ENCODE results near the gene TMEM69. TPM values are rescaled to one million over a fixed set of nuclear protein-coding genes. Genes with fewer than 3 reads are reported as not detected.
"Not testable (repeated sequence)": the region's sequence is repeated elsewhere in the genome, so short reads cannot be mapped to it uniquely, and the experiment has no call there.

TMEM69 gene
- total and polyA plus RNA-seq, 11 donors: 18.7 to 38.5 (median 25.2) TPM

DNA sequence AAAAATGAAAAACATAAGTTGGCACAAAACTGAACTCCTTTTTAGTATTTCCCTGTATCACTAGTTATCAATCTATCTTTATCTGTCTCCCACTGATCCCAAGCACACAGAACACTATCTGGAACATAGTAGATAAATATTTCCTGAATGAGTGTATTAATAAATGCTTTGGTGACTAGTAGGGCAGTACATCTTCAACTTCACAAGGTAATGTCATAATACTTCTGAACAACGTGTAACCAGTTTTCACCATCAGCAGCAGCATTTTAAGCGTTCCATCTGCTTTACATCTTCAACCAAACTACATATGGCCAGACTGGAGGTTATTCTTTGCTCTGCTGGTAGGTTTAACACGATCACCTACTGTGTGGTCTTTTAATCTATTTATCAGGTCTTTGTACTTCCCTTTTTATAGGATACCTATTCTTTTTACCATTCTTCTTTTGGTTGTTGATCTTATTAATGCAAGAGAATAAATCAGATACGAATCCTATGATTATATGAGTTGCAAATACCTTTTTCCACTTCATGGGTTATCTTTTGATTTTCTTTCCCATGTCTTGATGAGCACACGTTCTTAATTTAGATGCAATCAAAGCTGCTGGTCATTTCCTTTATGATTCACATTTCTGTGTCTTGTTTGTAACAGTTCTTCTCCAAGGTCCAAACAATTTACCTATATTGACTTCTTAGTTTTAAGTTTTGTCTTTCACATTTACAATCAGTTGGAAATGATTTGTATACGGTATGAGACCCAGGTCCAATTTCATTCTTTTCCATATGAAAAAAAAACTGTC lies 17.9 kb upstream of the TMEM69 start:
- peaks cover 0 to 83% (median 66%) of the 10 kb centered on the region in 12 donors for H3K4me1 ChIP-seq
- intact Hi-C loops (cut with DNase I): no loop called here
- H3K27ac ChIP-seq: peak overlapping the region in 1 of 12 donors; percentile 1
- DNase-seq: no peak
- 62 to 73% (median 68%) methylated on average over 6 of the region's 6 CpGs for WGBS, 4 donors
- TF ChIP-seq POLR2A (IDR thresholded peaks at IDR 0.05): no peak
- TF ChIP-seq, protein P1, sequence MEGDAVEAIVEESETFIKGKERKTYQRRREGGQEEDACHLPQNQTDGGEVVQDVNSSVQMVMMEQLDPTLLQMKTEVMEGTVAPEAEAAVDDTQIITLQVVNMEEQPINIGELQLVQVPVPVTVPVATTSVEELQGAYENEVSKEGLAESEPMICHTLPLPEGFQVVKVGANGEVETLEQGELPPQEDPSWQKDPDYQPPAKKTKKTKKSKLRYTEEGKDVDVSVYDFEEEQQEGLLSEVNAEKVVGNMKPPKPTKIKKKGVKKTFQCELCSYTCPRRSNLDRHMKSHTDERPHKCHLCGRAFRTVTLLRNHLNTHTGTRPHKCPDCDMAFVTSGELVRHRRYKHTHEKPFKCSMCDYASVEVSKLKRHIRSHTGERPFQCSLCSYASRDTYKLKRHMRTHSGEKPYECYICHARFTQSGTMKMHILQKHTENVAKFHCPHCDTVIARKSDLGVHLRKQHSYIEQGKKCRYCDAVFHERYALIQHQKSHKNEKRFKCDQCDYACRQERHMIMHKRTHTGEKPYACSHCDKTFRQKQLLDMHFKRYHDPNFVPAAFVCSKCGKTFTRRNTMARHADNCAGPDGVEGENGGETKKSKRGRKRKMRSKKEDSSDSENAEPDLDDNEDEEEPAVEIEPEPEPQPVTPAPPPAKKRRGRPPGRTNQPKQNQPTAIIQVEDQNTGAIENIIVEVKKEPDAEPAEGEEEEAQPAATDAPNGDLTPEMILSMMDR (IDR thresholded peaks at IDR 0.05): no peak
- no peak for ATAC-seq
- H3K27me3 ChIP-seq: no peaks in the 10 kb centered on the region
- no peaks in the 10 kb centered on the region for H3K9me3 ChIP-seq
- H3K4me3 ChIP-seq: no peak overlapping the region
- H3K36me3 ChIP-seq: peaks cover 0 to 18% (median 0%) of the 10 kb centered on the region in 9 donors

DNA sequence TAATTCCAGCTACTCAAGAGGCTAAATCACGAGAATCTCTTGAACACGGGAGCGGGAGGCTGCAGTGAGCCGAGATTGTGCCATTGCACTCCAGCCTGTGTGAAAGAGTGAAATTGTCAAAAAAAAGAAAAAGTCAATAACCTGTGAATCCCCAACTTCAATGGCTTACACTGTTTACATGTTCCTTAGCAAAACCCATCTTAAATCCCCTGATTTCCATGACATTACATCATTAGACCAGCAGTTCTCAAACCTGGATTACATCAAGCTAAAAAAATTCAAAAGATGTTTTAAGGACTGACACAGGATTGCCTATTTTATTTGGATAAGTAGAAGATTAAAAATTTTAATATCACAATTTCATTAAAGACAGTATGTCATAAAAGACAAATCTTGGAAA lies 14.0 kb upstream of the TMEM69 start:
- H3K27me3 ChIP-seq: no peaks in the 10 kb centered on the region
- no peak for DNase-seq
- ATAC-seq: no peak
- no peaks in the 10 kb centered on the region for H3K9me3 ChIP-seq
- no peak for TF ChIP-seq POLR2A (IDR thresholded peaks at IDR 0.05)
- TF ChIP-seq, protein P1 (IDR thresholded peaks at IDR 0.05): no peak
- WGBS, 4 donors: 47 to 67% (median 61%) methylated on average over 4 of the region's 4 CpGs
- H3K27ac ChIP-seq: peak overlapping the region in 5 of 12 donors; percentile 26 to 56 (median 33)
- intact Hi-C loops (cut with DNase I): no loop called here
- H3K4me3 ChIP-seq: no peak overlapping the region
- H3K36me3 ChIP-seq: peaks cover 0 to 13% (median 0%) of the 10 kb centered on the region in 9 donors
- H3K4me1 ChIP-seq: peaks cover 6 to 96% (median 83%) of the 10 kb centered on the region in 12 donors

DNA sequence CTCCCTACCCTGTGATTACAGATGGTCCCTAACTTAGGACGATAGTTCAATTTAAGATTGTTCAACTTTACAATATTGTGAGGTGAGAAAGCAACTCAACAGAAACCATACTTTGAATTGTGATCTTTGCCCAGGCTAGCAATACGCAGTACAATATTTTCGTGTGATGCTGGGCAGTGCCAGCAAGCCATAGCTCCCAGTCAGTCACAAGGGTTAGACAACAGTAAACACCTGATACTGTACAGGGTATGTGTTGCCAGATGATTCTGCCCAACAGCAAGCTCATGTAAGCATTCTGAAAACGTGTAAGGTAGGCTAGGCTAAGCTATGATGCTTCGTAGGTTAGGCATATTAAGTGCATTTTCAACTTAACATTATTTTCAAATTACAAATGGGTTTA lies 13.5 kb upstream of the TMEM69 start:
- no peaks in the 10 kb centered on the region for H3K27me3 ChIP-seq
- peaks cover 0 to 13% (median 0%) of the 10 kb centered on the region in 9 donors for H3K36me3 ChIP-seq
- no peaks in the 10 kb centered on the region for H3K9me3 ChIP-seq
- no peak overlapping the region for H3K4me3 ChIP-seq
- TF ChIP-seq POLR2A (IDR thresholded peaks at IDR 0.05): no peak
- TF ChIP-seq, protein P1 (IDR thresholded peaks at IDR 0.05): no peak
- ATAC-seq (peak; percentile 67 to 91 (median 71)), DNase-seq (no peak)
- H3K4me1 ChIP-seq: peaks cover 6 to 97% (median 83%) of the 10 kb centered on the region in 12 donors
- intact Hi-C loops (cut with DNase I): no loop called here
- WGBS, 4 donors: 47 to 54% (median 53%) methylated on average over 5 of the region's 5 CpGs
- peak overlapping the region in 7 of 12 donors; percentile 21 to 56 (median 33) for H3K27ac ChIP-seq

DNA sequence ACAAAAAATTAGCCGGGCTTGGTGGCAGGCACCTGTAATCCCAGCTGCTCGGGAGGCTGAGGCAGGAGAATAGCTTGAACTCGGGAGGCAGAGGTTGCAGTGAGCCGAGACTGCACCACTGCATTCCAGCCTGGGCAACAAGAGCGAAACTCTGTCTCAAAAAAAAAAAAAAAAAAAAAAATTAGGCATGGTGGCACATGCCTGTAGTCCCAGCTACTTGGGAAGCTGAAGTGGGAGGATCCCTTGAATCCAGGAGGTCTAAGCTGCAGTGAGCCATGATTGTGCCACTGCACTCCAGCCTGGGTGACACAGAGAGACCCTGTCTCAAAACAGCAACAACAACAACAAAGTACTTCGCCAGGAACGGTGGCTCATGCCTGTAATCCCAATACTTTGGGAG lies 11.4 kb upstream of the TMEM69 start:
- H3K27me3 ChIP-seq; ATAC-seq; H3K9me3 ChIP-seq; intact Hi-C loops (cut with DNase I); H3K4me3 ChIP-seq; DNase-seq: not testable (repeated sequence)
- 86 to 94% (median 89%) methylated on average over 7 of the region's 7 CpGs for WGBS, 4 donors
- Histone ChIP-seq H3K27ac (peak overlapping the region in 1 of 12 donors; percentile 7), H3K4me1 (peaks cover 6 to 98% (median 91%) of the 10 kb centered on the region in 12 donors), H3K36me3 (peaks cover 0 to 10% (median 0%) of the 10 kb centered on the region in 9 donors)
